ENCODE results near the gene AKR7A3. TPM values are rescaled to one million over a fixed set of nuclear protein-coding genes. Genes with fewer than 3 reads are reported as not detected.

The AKR7A3 gene
- total and polyA plus RNA-seq, 12 donors, result 0.13 to 0.66 (median 0.25) TPM; not detected in 2

- DNase-seq (no peak), ATAC-seq (no peak)
- Histone ChIP-seq H3K36me3 (peaks cover 0 to 92% (median 38%) of the 10 kb centered on the region in 9 donors), H3K4me1 (no peaks in the 10 kb centered on the region), H3K27me3 (no peaks in the 10 kb centered on the region), H3K9me3 (no peaks in the 10 kb centered on the region), H3K4me3 (no peak overlapping the region), H3K27ac (no peak overlapping the region)
- intact Hi-C loops (cut with DNase I), result no loop called here
- TF ChIP-seq CTCF (IDR thresholded peaks at IDR 0.05), result no peak
- 88 to 90% methylated on average over 16 of the region's 16 CpGs for WGBS, 2 donors
Measured at GRCh38 chr1:19327301-19327700, 38.7 kb upstream of the AKR7A3 start.

- Histone ChIP-seq H3K27me3 (no peaks in the 10 kb centered on the region), H3K4me1 (no peaks in the 10 kb centered on the region), H3K36me3 (peaks cover 0 to 91% (median 38%) of the 10 kb centered on the region in 9 donors), H3K4me3 (no peak overlapping the region), H3K9me3 (no peaks in the 10 kb centered on the region), H3K27ac (no peak overlapping the region)
- DNase-seq (no peak), ATAC-seq (no peak)
- WGBS, 2 donors, result 88 to 98% methylated on average over 6 of the region's 6 CpGs
- intact Hi-C loops (cut with DNase I), result no loop called here
- TF ChIP-seq CTCF (IDR thresholded peaks at IDR 0.05), result no peak
Measured at GRCh38 chr1:19326748-19327065, 38.1 kb upstream of the AKR7A3 start.

GRCh38 chr1:19325958-19326747, 37.6 kb upstream of the AKR7A3 start:
- peaks cover 0 to 92% (median 38%) of the 10 kb centered on the region in 9 donors for H3K36me3 ChIP-seq
- H3K4me1 ChIP-seq, result no peaks in the 10 kb centered on the region
- no peaks in the 10 kb centered on the region for H3K9me3 ChIP-seq
- H3K27me3 ChIP-seq, result no peaks in the 10 kb centered on the region
- TF ChIP-seq CTCF (IDR thresholded peaks at IDR 0.05), result no peak
- 83 to 87% methylated on average over 32 of the region's 32 CpGs for whole genome bisulfite sequencing, 2 donors
- no peak overlapping the region for H3K27ac ChIP-seq
- ATAC-seq (no peak), DNase-seq (no peak)
- no peak overlapping the region for H3K4me3 ChIP-seq
- intact Hi-C loops (cut with DNase I), result no loop called here

GRCh38 chr1:19325368-19325957, 36.9 kb upstream of the AKR7A3 start:
- Histone ChIP-seq H3K36me3 (peaks cover 0 to 92% (median 38%) of the 10 kb centered on the region in 9 donors), H3K4me1 (no peaks in the 10 kb centered on the region), H3K9me3 (no peaks in the 10 kb centered on the region), H3K27ac (no peak overlapping the region), H3K4me3 (no peak overlapping the region), H3K27me3 (no peaks in the 10 kb centered on the region)
- intact Hi-C loops (cut with DNase I), result no loop called here
- ATAC-seq (no peak), DNase-seq (no peak)
- no peak for TF ChIP-seq CTCF (IDR thresholded peaks at IDR 0.05)
- WGBS, 2 donors, result 81 to 84% methylated on average over 19 of the region's 19 CpGs
